ENCODE measurements around the gene TFAP2E.

TFAP2E gene

DNA sequence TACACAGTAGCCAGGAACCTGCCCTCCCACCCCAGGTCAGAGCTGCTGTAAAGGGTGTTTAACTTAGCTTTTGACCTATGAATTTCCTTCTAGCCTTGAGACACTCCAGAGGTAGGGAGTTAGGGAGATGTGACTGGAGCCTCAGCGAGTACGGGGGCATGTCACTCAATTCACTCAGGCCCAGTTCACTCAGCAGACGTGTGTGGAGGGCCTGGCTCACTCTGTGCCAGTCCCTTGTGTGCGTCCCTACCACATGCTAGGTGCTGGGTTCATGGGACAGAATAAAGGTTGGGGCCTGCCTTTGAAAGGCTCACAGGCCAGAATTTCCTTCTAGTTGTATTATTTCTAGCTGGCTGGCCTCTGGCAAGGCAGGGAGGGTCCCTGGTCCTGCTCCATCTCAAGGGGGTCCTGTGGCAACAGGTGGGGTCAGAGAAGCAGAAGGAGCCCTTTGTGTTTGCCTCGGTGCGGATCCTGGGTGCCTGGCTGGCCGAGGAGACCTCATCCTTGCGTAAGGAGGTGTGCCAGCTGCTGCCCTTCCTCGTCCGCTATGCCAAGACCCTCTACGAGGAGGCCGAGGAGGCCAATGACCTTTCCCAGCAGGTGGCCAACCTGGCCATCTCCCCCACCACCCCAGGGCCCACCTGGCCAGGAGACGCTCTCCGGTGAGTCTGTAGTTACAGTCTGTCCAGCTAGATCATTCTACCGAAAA lies 11.0 kb upstream of the TFAP2E start:
- Mint-ChIP-seq H3K4me1 (ENCODE audit: low read depth) (peaks cover 26% of the 10 kb centered on the region), H3K9me3 (no peaks in the 10 kb centered on the region), H3K27me3 (no peaks in the 10 kb centered on the region), H3K27ac (no peak overlapping the region), H3K4me3 (no peak overlapping the region), H3K36me3 (ENCODE audit: low read depth) (peaks cover 13% of the 10 kb centered on the region)

DNA sequence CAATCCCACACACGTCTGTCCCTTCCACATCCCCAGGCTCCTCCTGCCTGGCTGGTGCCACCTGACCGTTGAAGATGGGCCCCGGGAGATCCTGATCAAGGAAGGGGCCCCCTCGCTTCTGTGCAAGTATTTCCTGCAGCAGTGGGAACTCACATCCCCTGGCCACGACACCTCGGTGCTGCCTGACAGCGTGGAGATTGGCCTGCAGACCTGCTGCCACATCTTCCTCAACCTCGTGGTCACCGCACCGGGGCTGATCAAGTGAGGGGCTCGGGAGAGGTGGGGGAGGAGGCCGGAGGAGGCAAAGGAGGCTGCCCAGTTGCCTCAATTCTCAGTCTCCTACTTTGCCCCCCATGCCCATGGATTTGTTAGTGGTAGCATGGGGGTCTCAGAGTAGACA lies 9.9 kb upstream of the TFAP2E start:
- Mint-ChIP-seq H3K9me3 (no peaks in the 10 kb centered on the region), H3K27ac (no peak overlapping the region), H3K4me3 (no peak overlapping the region), H3K27me3 (no peaks in the 10 kb centered on the region), H3K36me3 (ENCODE audit: low read depth) (peaks cover 13% of the 10 kb centered on the region), H3K4me1 (ENCODE audit: low read depth) (peaks cover 23% of the 10 kb centered on the region)

DNA sequence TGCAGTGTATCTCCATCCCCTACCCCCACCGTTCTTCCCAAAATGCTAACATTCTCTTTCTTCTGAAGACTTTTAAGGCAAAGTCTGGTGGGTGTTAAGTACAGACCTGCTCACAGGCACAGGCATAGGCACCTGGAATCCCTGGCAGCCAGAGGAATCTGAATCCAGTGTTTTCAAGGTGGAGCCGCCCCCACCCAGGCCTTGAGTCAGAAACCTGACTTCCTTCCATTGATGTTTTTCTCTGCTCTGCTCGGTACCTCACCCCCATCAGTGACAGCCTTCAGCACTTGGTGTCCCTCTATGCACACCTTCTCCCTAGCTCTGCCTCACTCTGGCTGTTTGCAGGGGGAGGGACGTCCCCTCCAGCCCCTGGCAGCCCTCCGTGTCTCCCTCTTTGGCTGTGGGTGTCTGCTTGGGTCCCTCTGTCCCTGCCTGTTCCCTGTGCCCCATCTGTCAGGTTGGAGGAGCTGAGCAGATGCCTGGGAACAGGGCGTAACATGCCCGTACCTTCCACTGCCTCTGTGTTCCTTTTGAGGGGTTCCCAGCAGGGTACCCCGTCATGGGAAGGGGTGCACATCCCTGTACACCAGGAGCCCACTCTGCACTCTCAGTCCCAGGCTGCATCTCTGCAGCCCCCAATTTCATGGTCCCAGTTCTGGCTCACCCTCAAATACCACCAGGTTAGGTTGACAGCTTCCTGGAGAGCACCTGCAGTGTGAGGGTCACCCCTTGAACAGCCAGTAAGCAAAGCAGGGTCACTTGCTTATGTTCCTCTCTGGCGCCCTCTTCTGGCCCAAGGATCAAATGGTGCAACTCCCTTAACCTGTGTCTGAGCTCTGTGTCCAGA lies 8.9 kb upstream of the TFAP2E start:
- Mint-ChIP-seq H3K9me3 (no peaks in the 10 kb centered on the region), H3K4me3 (no peak overlapping the region), H3K27me3 (no peaks in the 10 kb centered on the region)

DNA sequence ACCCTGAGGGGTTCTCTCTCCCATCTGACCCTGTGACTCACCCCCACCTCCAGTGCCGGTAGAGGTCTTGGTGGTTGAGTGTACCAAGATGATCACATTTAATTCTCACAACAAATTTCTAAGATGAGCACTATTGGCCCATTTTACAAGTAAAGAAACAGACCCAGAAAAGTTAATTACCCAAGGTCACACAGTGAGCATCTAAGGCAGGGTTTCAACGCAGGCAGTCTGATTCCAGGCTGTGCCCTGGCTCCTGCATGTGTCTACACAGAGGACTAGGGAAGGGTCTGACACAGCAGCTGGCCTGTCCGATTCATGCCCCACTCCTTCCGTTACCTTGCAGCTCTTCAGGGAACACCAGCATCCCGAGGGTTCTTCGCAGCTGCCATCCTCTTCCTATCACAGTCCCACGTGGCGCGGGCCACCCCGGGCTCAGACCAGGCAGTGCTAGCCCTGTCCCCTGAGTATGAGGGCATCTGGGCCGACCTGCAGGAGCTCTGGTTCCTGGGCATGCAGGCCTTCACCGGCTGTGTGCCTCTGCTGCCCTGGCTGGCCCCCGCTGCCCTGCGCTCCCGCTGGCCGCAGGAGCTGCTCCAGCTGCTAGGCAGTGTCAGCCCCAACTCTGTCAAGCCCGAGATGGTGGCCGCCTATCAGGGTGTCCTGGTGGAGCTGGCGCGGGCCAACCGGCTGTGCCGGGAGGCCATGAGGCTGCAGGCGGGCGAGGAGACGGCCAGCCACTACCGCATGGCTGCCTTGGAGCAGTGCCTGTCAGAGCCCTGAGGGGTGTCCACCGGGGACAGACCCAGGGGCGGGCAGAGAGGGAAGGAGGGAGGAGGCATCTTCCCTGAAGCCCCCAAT lies 8.0 kb upstream of the TFAP2E start:
- Mint-ChIP-seq H3K4me3 (no peak overlapping the region), H3K36me3 (ENCODE audit: low read depth) (peaks cover 13% of the 10 kb centered on the region)

More for the DNA sequence above, 8.9 kb upstream of the TFAP2E start:
- peak overlapping the region; percentile 74 for H3K27ac Mint-ChIP-seq
- H3K4me1 Mint-ChIP-seq (ENCODE audit: low read depth), result peaks cover 15% of the 10 kb centered on the region
- H3K36me3 Mint-ChIP-seq (ENCODE audit: low read depth), result peaks cover 13% of the 10 kb centered on the region

DNA sequence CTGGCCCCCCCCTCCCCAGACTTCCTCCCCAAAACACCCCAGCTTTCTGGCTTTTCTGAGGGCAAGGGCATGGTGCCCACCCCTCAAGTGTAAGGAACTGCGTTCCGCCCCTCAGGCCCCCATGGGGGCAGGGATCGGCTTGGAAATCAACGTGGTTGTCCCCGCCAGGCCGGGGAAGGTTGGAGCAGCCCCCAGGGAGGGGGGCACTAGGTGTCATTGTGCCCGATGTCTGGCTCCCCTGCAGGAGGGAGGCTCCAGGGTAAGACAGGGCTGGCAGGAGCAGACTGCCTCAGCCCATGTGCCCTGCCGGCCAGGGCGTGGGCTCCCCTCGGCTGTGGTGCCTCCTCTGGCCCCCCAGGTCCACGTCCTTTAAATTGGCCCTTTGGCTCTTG lies 7.4 kb upstream of the TFAP2E start:
- Mint-ChIP-seq H3K27me3 (no peaks in the 10 kb centered on the region), H3K9me3 (no peaks in the 10 kb centered on the region), H3K27ac (no peak overlapping the region), H3K4me3 (no peak overlapping the region), H3K4me1 (ENCODE audit: low read depth) (peaks cover 8% of the 10 kb centered on the region), H3K36me3 (ENCODE audit: low read depth) (peaks cover 17% of the 10 kb centered on the region)

More for the DNA sequence above, 8.0 kb upstream of the TFAP2E start:
- H3K27ac Mint-ChIP-seq, result peak overlapping the region; percentile 74
- H3K4me1 Mint-ChIP-seq (ENCODE audit: low read depth), result peaks cover 8% of the 10 kb centered on the region
- H3K27me3 Mint-ChIP-seq, result no peaks in the 10 kb centered on the region
- H3K9me3 Mint-ChIP-seq, result no peaks in the 10 kb centered on the region

DNA sequence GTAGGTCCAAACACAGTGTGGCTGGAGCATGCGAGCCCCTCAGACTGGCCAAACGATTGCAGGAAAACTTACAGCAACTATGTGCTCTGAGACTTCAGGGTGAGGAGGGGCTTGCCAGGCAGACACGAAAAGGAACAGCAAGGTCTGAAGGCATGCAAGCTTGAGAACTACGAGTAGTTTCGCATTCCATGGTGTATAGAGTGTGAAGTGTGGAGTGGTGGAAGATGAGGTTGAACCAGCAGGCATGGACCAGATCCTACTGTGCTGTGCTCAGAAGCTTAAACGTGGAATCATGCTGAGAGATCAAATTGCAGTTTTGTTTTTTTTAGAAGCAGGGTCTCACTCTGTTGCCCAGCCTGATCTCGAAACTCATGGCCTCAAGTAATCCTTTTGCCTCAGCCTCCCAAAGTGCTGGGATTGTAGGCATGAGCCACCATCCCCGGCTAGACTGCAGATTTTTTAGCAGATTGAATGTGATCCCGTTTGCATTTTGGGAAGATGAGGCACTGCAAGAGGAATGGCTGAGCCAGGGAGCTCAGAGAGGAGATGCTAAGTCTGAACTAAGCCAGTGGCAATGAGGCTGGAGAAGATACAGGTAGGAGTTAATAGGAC lies 5.1 kb upstream of the TFAP2E start:
- Mint-ChIP-seq H3K36me3 (ENCODE audit: low read depth) (peaks cover 15% of the 10 kb centered on the region), H3K27me3 (peaks cover 7% of the 10 kb centered on the region), H3K9me3 (no peaks in the 10 kb centered on the region), H3K27ac (no peak overlapping the region), H3K4me1 (ENCODE audit: low read depth) (peaks cover 12% of the 10 kb centered on the region), H3K4me3 (no peak overlapping the region)

DNA sequence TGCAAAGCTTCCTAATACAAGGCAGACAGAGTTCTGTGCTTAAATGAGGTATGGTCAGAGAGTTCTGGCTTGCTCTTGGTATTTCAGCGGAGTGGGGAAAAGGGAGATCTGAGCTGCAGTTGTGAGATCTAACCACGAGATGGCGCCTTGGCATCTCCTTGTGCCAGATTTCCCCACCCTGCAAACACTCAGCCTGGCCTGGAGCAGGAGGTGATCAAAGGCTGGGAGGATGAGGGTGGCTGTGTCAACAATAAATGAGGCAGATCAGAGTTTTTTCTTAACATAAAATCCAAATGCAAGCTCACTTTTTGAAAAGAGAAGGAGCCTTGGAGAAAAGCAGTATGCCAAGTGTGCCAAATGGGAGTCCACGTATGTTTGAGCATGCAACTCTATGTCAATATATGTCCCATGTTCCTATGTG lies 4.1 kb upstream of the TFAP2E start:
- Mint-ChIP-seq H3K27me3 (peaks cover 7% of the 10 kb centered on the region), H3K4me1 (ENCODE audit: low read depth) (peaks cover 12% of the 10 kb centered on the region), H3K9me3 (no peaks in the 10 kb centered on the region), H3K27ac (no peak overlapping the region), H3K4me3 (no peak overlapping the region), H3K36me3 (ENCODE audit: low read depth) (peaks cover 13% of the 10 kb centered on the region)

DNA sequence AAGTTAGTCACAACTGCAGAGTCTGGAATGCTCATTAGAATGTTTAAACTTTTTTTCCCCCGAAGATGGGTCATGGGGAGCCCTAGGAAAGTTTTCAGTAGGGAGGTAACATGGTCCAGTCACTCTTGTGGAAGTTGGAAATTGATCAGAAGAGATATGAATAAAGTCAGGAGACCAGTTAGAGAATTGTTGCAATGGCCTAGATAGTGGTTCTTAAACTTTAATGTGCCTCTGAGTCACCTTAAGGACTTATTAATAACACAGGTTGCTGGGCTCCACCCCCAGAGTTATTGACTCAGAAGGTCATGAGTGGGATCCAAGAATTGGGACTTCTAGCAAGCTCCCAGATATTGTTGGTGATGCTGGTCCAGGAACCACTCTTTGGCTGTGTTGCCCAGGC lies 3.2 kb upstream of the TFAP2E start:
- no peak overlapping the region for H3K27ac Mint-ChIP-seq
- no peak overlapping the region for H3K4me3 Mint-ChIP-seq
- peaks cover 4% of the 10 kb centered on the region for H3K4me1 Mint-ChIP-seq (ENCODE audit: low read depth)
- peaks cover 4% of the 10 kb centered on the region for H3K36me3 Mint-ChIP-seq (ENCODE audit: low read depth)
- H3K27me3 Mint-ChIP-seq, result peaks cover 7% of the 10 kb centered on the region
- H3K9me3 Mint-ChIP-seq, result no peaks in the 10 kb centered on the region

DNA sequence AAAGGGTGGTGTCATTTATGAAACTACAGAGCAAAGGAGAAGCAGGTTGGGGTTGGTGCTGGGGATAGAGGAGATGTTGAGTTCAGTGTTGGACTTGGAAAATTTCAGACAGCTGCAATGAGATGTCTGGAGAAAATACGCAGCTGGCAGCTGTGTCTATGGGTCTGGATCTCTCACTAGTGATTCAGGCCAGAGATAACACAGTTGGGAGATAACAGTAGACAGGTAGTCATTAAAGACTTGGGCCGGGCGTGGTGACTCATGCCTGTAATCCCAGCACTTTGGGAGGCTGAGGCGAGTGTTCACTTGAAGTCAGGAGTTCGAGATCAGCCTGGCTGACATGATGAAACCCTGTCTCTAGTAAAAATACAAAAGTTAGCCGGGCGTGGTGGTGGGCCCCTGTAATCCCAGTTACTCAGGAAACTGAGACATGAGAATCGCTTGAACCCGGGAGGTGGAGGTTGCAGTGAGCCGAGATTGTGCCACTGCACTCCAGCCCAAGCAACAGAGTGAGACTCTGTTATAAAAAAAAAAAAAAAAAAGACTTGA lies 2.5 kb upstream of the TFAP2E start:
- Mint-ChIP-seq H3K27ac (no peak overlapping the region), H3K27me3 (peaks cover 12% of the 10 kb centered on the region), H3K4me1 (ENCODE audit: low read depth) (peaks cover 4% of the 10 kb centered on the region), H3K9me3 (no peaks in the 10 kb centered on the region), H3K36me3 (ENCODE audit: low read depth) (peaks cover 4% of the 10 kb centered on the region), H3K4me3 (no peak overlapping the region)

DNA sequence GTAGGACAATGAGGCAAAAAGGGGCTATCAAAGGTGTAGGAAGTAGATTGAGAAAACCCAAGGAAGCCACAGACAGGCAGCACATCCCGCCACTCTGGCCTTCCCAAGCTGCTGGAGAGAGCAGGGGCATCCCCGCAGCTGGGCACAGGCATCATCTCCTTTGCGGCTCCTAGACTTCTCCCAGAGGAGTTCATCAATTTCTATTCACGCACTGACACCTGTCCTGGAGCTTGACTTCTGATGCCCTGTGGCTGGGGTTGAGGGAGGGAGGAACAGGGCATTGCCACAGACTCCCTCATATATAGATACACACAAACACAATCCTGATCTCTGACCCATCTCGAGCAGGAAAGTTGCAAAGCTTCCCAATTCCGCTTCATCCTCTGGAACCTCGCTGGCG lies 1.9 kb upstream of the TFAP2E start:
- Mint-ChIP-seq H3K27me3 (peaks cover 13% of the 10 kb centered on the region), H3K9me3 (no peaks in the 10 kb centered on the region), H3K27ac (no peak overlapping the region), H3K36me3 (ENCODE audit: low read depth) (peaks cover 4% of the 10 kb centered on the region), H3K4me3 (no peak overlapping the region), H3K4me1 (ENCODE audit: low read depth) (peaks cover 8% of the 10 kb centered on the region)

DNA sequence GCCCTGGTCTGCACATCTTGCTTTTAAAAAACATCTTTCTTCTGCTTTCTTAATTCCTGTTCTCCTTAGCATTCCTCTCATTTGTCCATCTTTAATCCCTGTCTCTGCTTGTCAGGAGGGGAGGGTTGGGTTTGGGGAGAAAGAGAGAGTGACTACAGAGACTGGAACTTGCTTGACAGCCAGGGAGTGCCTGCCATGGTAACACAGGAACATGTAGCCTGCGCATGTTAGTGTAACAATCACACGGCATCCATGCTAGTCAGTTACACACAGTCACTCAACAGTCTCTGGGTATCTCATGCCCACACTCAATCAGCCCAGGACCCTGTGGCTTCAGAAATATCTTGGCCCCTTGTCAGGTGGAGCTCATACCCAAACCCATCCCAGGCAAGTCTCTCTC lies 818 bp upstream of the TFAP2E start:
- Mint-ChIP-seq H3K4me3 (no peak overlapping the region), H3K27ac (no peak overlapping the region), H3K4me1 (ENCODE audit: low read depth) (peaks cover 15% of the 10 kb centered on the region), H3K27me3 (peaks cover 13% of the 10 kb centered on the region), H3K36me3 (ENCODE audit: low read depth) (peaks cover 4% of the 10 kb centered on the region), H3K9me3 (no peaks in the 10 kb centered on the region)

DNA sequence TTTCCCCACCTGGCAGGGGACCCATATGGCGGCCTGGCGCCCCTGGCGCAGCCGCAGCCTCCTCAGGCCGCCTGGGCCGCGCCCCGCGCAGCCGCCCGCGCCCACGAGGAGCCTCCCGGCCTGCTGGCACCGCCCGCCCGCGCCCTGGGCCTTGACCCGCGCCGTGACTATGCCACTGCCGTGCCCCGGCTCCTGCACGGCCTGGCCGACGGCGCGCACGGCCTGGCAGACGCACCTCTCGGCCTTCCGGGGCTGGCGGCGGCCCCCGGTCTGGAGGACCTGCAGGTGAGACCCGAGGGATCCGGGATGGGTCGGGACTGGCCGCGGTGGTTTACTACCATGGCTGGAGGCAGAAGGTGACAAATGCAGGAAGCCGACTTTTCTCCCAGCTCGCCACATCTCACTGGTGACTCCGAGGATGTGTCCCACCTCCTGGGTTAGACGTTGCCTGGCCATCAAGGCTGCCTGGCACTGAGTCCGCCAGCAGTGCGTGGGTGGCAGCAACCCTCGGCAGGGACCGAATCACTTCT lies 1.1 kb downstream of the TFAP2E start:
- H3K4me3 Mint-ChIP-seq, result no peak overlapping the region
- H3K27me3 Mint-ChIP-seq, result peaks cover 13% of the 10 kb centered on the region
- H3K27ac Mint-ChIP-seq, result no peak overlapping the region
- H3K4me1 Mint-ChIP-seq (ENCODE audit: low read depth), result peaks cover 26% of the 10 kb centered on the region
- no peaks in the 10 kb centered on the region for H3K9me3 Mint-ChIP-seq
- peaks cover 4% of the 10 kb centered on the region for H3K36me3 Mint-ChIP-seq (ENCODE audit: low read depth)

DNA sequence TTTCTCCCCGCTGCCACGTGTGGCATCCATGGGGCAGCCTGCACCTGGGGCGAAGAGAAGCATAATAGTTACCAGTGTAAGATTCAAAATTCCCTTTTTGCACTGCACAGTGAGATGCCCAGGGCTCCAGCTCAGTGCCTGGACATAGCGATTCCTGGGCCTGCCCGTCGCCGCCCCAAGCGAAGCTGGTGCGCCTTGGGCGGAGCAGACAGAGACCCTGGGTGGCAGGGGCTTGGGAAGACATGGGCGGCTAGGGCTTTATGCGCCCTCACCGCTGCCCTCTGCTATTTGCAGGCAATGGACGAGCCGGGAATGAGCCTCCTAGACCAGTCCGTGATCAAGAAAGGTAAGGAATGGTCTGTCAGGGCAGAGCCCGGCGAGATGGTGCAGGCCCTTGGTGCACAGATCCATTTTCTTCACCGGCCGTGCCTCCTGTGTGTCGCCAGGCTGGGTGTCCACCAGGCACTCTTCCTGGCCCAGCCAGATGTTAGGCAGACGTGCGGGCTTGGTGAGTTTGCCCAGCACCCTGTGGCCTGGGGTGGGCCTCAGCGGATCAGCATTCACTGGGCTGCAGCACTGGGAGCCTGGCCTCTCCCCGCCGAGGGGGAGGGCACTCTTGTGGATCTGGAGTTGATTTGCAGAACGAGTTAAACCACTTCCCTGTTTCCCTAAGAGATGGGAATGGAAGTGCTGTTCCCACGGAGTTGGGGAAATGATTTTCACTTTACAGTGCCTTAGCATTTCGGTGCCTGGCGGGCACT lies 1.7 kb downstream of the TFAP2E start:
- Mint-ChIP-seq H3K36me3 (ENCODE audit: low read depth) (peaks cover 4% of the 10 kb centered on the region), H3K27ac (no peak overlapping the region), H3K4me3 (no peak overlapping the region)

More for the DNA sequence above, 1.7 kb downstream of the TFAP2E start:
- no peaks in the 10 kb centered on the region for H3K9me3 Mint-ChIP-seq
- H3K27me3 Mint-ChIP-seq, result peaks cover 13% of the 10 kb centered on the region
- H3K4me1 Mint-ChIP-seq (ENCODE audit: low read depth), result peaks cover 26% of the 10 kb centered on the region
